AG04450 (cell line): Measurements from ENCODE around the gene CACNB4. TPM values are rescaled to one million over a fixed set of nuclear protein-coding genes. Genes with fewer than 3 reads are reported as not detected.

Source experiments
- CTCF ChIA-PET: fragments of 300-600, 350-600 bp; formaldehyde crosslinking; extraction: SDS; loops from one replicate; lab custom pipeline; 2022; ENCODE audit warnings: antibody characterized with exemption, inconsistent platforms; lab: Charles Lee
- POLR2A ChIA-PET: fragments of 350-600 bp; formaldehyde crosslinking; extraction: SDS; loops from one replicate; lab custom pipeline; 2021; ENCODE audit warnings: antibody characterized with exemption, inconsistent platforms; lab: Yijun Ruan, JAX
- DNase-seq: peaks from one replicate; pipeline ENCODE4 v3.0.0-alpha.2; 2011; ENCODE audit warnings: low read depth, low spot score
- H3K27ac ChIP-seq: one replicate; pipeline ENCODE4 v1.5.1; 2012; ENCODE audit warnings: low read depth, low read length, control low read depth
- H3K27me3 ChIP-seq: one replicate; pipeline ENCODE4 v1.6.0; 2012; ENCODE audit warnings: low read length; ENCODE audit not compliant: control insufficient read depth, insufficient read depth
- H3K4me3 ChIP-seq: 2 replicates; pipeline ENCODE4 v1.5.1; 2011; ENCODE audit warnings: mild to moderate bottlenecking, low read depth, low read length, control low read depth
- H3K9me3 ChIP-seq: 2 replicates; pipeline ENCODE4 v1.5.1; 2012; ENCODE audit warnings: low read length; ENCODE audit not compliant: control insufficient read depth, insufficient read depth
- CTCF ChIP-seq: IDR thresholded peaks from 2 replicates; pipeline ENCODE4 v1.5.1; 2011; ENCODE audit warnings: low read depth, low read length, control low read depth, inconsistent platforms
- polyA plus RNA-seq: library from polyadenylated mRNA; depleted of rRNA; stranded (reverse); fragments of >200 nt; gene quantifications from 2 replicates; pipeline ENCODE4 v1.2.3, GENCODE V29; 2011

The CACNB4 gene
- polyA plus RNA-seq, 1 experiment, result 0.22 TPM

- ChIA-PET POLR2A (no interaction called here), CTCF (interaction anchor here (1.7 to 2.4 kb wide), 2 partner anchors 27 to 38 kb away, joined by 7 read pairs; no protein-coding TSS in a partner anchor)
- peaks cover 7% of the 10 kb centered on the region for H3K9me3 ChIP-seq
- TF ChIP-seq CTCF, result no peak
- peaks cover 5% of the 10 kb centered on the region for H3K27me3 ChIP-seq
- H3K27ac ChIP-seq, result no peak overlapping the region
- DNase-seq, result no peak
- H3K4me3 ChIP-seq, result no peak overlapping the region
These were observed 35.4 kb downstream of the CACNB4 start for GRCh38 chr2:152063325-152063924.

GRCh38 chr2:152062125-152063091, 36.4 kb downstream of the CACNB4 start:
- Histone ChIP-seq H3K27ac (no peak overlapping the region), H3K4me3 (no peak overlapping the region), H3K9me3 (peaks cover 7% of the 10 kb centered on the region), H3K27me3 (peaks cover 5% of the 10 kb centered on the region)
- CTCF ChIA-PET, result interaction anchor here (1.7 to 2.4 kb wide), 2 partner anchors 26 to 37 kb away, joined by 7 read pairs; no protein-coding TSS in a partner anchor
- POLR2A ChIA-PET, result no interaction called here
- TF ChIP-seq CTCF, result no peak
- DNase-seq, result peak; percentile 20

GRCh38 chr2:152061383-152061782, 37.5 kb downstream of the CACNB4 start:
- DNase-seq, result no peak
- no peak for TF ChIP-seq CTCF
- no peak overlapping the region for H3K27ac ChIP-seq
- H3K4me3 ChIP-seq, result no peak overlapping the region
- CTCF ChIA-PET, result interaction anchor here (2.4 kb wide), 1 partner anchor 25 kb away, joined by 7 read pairs; no protein-coding TSS in a partner anchor
- POLR2A ChIA-PET, result no interaction called here
- peaks cover 7% of the 10 kb centered on the region for H3K9me3 ChIP-seq
- peaks cover 5% of the 10 kb centered on the region for H3K27me3 ChIP-seq

GRCh38 chr2:152058655-152059054, 40.2 kb downstream of the CACNB4 start:
- ChIA-PET POLR2A (no interaction called here), CTCF (interaction anchor here (0.6 kb wide), 1 partner anchor 548 kb away, joined by 10 read pairs; no protein-coding TSS in a partner anchor)
- Histone ChIP-seq H3K27ac (no peak overlapping the region), H3K27me3 (no peaks in the 10 kb centered on the region), H3K9me3 (peaks cover 7% of the 10 kb centered on the region), H3K4me3 (no peak overlapping the region)
- no peak for DNase-seq
- no peak for TF ChIP-seq CTCF
